UCSD-AML1 (cell line): Measurements from ENCODE around the gene TSPAN1.

ENCODE experiments used
- DNase-seq: peaks from one replicate; lab custom pipeline; 2025; ENCODE audit not compliant: unreplicated experiment; lab: John Stamatoyannopoulos, UW

The TSPAN1 gene

GRCh38 chr1:46159516-46159915, 15.4 kb upstream of the TSPAN1 start:
- no peak for DNase-seq

- no peak for DNase-seq
Observed at GRCh38 chr1:46160212-46160611, 14.7 kb upstream of the TSPAN1 start.

GRCh38 chr1:46166521-46167462, 8.1 kb upstream of the TSPAN1 start:
- peak; percentile 52 for DNase-seq

GRCh38 chr1:46168477-46168876, 6.4 kb upstream of the TSPAN1 start:
- DNase-seq = no peak

- no peak for DNase-seq
Observed at GRCh38 chr1:46169811-46170454, 5.0 kb upstream of the TSPAN1 start.

GRCh38 chr1:46171351-46171750, 3.5 kb upstream of the TSPAN1 start:
- DNase-seq = peak; percentile 59

- no peak for DNase-seq
Observed at GRCh38 chr1:46171871-46172270, 3.0 kb upstream of the TSPAN1 start.

GRCh38 chr1:46172321-46172720, 2.6 kb upstream of the TSPAN1 start:
- no peak for DNase-seq

- DNase-seq = no peak
Observed at GRCh38 chr1:46173361-46173856, 1.5 kb upstream of the TSPAN1 start.

GRCh38 chr1:46175243-46175642, 356 bp downstream of the TSPAN1 start:
- DNase-seq = no peak

- DNase-seq = no peak
Observed at GRCh38 chr1:46176211-46176865, 1.5 kb downstream of the TSPAN1 start, which contains the start of gene P3R3URF. Gene P3R3URF (minus strand): TSS chr1:46176488. CDS start chr1:46176471, 17 bp downstream.

- peak; percentile 69 for DNase-seq
Observed at GRCh38 chr1:46179138-46180081, 4.5 kb downstream of the TSPAN1 start.

- DNase-seq = peak; percentile 30
Observed at GRCh38 chr1:46180082-46180616, 5.3 kb downstream of the TSPAN1 start.

GRCh38 chr1:46181343-46182260, 6.7 kb downstream of the TSPAN1 start:
- DNase-seq = no peak

GRCh38 chr1:46183079-46183847, 8.4 kb downstream of the TSPAN1 start:
- DNase-seq = no peak

GRCh38 chr1:46183926-46184557, 9.2 kb downstream of the TSPAN1 start:
- peak; percentile 51 for DNase-seq

- DNase-seq = no peak
Observed at GRCh38 chr1:46184920-46185658, 10.2 kb downstream of the TSPAN1 start.
